WTC11 (cell line): Measurements from ENCODE around the gene PSEN1. TPM values are rescaled to one million over a fixed set of nuclear protein-coding genes. Genes with fewer than 3 reads are reported as not detected.
A peak's percentile ranks its signal among the peaks of the same experiment; 100 is the strongest.

Source experiments
- ARID4B ChIP-seq: sonication (generic); formaldehyde crosslinking; IDR thresholded peaks from 2 replicates; pipeline ENCODE4 v1.8.0; 2023; ENCODE audit warnings: missing genetic modification reagents, mild to moderate bottlenecking, borderline replicate concordance
- CREB1 ChIP-seq: sonication (generic); formaldehyde crosslinking; IDR thresholded peaks from 2 replicates; pipeline ENCODE4 v1.8.0; 2023; ENCODE audit warnings: mild to moderate bottlenecking, missing genetic modification reagents
- CREM ChIP-seq: sonication (generic); formaldehyde crosslinking; IDR thresholded peaks from 2 replicates; pipeline ENCODE4 v1.8.1; 2022; ENCODE audit warnings: mild to moderate bottlenecking, missing genetic modification reagents, moderate library complexity
- EMX1 ChIP-seq: fragments of 250-450 bp; sonication (Bioruptor Pico); IDR thresholded peaks from 2 replicates; pipeline ENCODE4 v1.8.0; 2021; ENCODE audit warnings: mild to moderate bottlenecking
- GABPB1 ChIP-seq: sonication (generic); formaldehyde crosslinking; IDR thresholded peaks from 2 replicates; pipeline ENCODE4 v1.8.1; 2023; ENCODE audit warnings: mild to moderate bottlenecking, missing genetic modification reagents
- HMGA2 ChIP-seq: fragments of 250-450 bp; sonication (Bioruptor Pico); IDR thresholded peaks from 2 replicates; pipeline ENCODE4 v1.4.0; 2021; ENCODE audit warnings: mild to moderate bottlenecking, moderate library complexity
- MXD4 ChIP-seq: fragments of 250-450 bp; sonication (Bioruptor Pico); IDR thresholded peaks from 2 replicates; pipeline ENCODE4 v1.8.0; 2021; ENCODE audit warnings: mild to moderate bottlenecking, moderate library complexity, borderline replicate concordance
- NFYB ChIP-seq: sonication (generic); formaldehyde crosslinking; conservative IDR thresholded peaks from 2 replicates; pipeline ENCODE4 v1.8.0; 2022; ENCODE audit warnings: low read depth, missing genetic modification reagents
- PREB ChIP-seq: sonication (generic); formaldehyde crosslinking; IDR thresholded peaks from 2 replicates; pipeline ENCODE4 v1.8.1; 2022; ENCODE audit warnings: mild to moderate bottlenecking, missing genetic modification reagents, moderate library complexity, borderline replicate concordance
- PRRX2 ChIP-seq: fragments of 250-450 bp; sonication (Bioruptor Pico); IDR thresholded peaks from 2 replicates; pipeline ENCODE4 v1.8.0; 2021; ENCODE audit warnings: mild to moderate bottlenecking
- RORB ChIP-seq: fragments of 250-450 bp; sonication (Bioruptor Pico); IDR thresholded peaks from 2 replicates; pipeline ENCODE4 v1.9.0; 2021; ENCODE audit warnings: mild to moderate bottlenecking
- TEAD1 ChIP-seq: sonication (generic); formaldehyde crosslinking; IDR thresholded peaks from 2 replicates; pipeline ENCODE4 v1.8.0; 2022; ENCODE audit warnings: mild to moderate bottlenecking, missing genetic modification reagents
- TEAD4 ChIP-seq: sonication (generic); formaldehyde crosslinking; IDR thresholded peaks from 2 replicates; pipeline ENCODE4 v1.8.0; 2022; ENCODE audit warnings: mild to moderate bottlenecking, missing genetic modification reagents
- ZMAT4 ChIP-seq: fragments of 250-450 bp; sonication (Bioruptor Pico); IDR thresholded peaks from 2 replicates; pipeline ENCODE4 v1.9.0; 2021; ENCODE audit warnings: mild to moderate bottlenecking
- ZNF263 ChIP-seq: sonication (generic); formaldehyde crosslinking; IDR thresholded peaks from 2 replicates; pipeline ENCODE4 v1.8.1; 2022; ENCODE audit warnings: low read depth, mild to moderate bottlenecking, moderate library complexity, missing genetic modification reagents
- ZNF532 ChIP-seq: fragments of 250-450 bp; sonication (Bioruptor Pico); IDR thresholded peaks from 2 replicates; pipeline ENCODE4 v1.9.0; 2021; ENCODE audit warnings: mild to moderate bottlenecking, borderline replicate concordance
- total RNA-seq: library from RNA; stranded (reverse); gene quantifications from 3 replicates; pipeline ENCODE4 v1.2.3, GENCODE V29; 2021
- TF ChIP-seq, protein P1 (sequence below): sonication (generic); formaldehyde crosslinking; IDR thresholded peaks from 2 replicates; pipeline ENCODE4 v1.8.0; 2022; ENCODE audit warnings: mild to moderate bottlenecking, missing genetic modification reagents
- TF ChIP-seq, protein P2 (sequence below): sonication (generic); formaldehyde crosslinking; IDR thresholded peaks from 2 replicates; pipeline ENCODE4 v1.8.0; 2022; ENCODE audit warnings: mild to moderate bottlenecking, missing genetic modification reagents
- TF ChIP-seq, protein P3 (sequence below): sonication (generic); formaldehyde crosslinking; IDR thresholded peaks from 2 replicates; pipeline ENCODE4 v1.8.1; 2022; ENCODE audit warnings: mild to moderate bottlenecking, moderate library complexity, missing genetic modification reagents
- TF ChIP-seq, protein P4 (sequence below): sonication (generic); formaldehyde crosslinking; IDR thresholded peaks from 2 replicates; pipeline ENCODE4 v1.8.1; 2023; ENCODE audit warnings: mild to moderate bottlenecking, moderate library complexity, missing genetic modification reagents
- TF ChIP-seq, protein P5 (sequence below): sonication (generic); formaldehyde crosslinking; IDR thresholded peaks from 2 replicates; pipeline ENCODE4 v1.8.0; 2022; ENCODE audit warnings: mild to moderate bottlenecking, missing genetic modification reagents

The PSEN1 gene
- total RNA-seq, 1 experiment from 2014 or later: 26.6 TPM

DNA sequence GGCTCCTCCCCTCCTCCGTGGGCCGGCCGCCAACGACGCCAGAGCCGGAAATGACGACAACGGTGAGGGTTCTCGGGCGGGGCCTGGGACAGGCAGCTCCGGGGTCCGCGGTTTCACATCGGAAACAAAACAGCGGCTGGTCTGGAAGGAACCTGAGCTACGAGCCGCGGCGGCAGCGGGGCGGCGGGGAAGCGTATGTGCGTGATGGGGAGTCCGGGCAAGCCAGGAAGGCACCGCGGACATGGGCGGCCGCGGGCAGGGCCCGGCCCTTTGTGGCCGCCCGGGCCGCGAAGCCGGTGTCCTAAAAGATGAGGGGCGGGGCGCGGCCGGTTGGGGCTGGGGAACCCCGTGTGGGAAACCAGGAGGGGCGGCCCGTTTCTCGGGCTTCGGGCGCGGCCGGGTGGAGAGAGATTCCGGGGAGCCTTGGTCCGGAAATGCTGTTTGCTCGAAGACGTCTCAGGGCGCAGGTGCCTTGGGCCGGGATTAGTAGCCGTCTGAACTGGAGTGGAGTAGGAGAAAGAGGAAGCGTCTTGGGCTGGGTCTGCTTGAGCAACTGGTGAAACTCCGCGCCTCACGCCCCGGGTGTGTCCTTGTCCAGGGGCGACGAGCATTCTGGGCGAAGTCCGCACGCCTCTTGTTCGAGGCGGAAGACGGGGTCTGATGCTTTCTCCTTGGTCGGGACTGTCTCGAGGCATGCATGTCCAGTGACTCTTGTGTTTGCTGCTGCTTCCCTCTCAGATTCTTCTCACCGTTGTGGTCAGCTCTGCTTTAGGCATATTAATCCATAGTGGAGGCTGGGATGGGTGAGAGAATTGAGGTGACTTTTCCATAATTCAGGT is at the start of gene PSEN1 (continued):
- TF ChIP-seq CREB1 (CRISPR knock-in tag) (no peak; the same call in 1 of the 2 replicates), TEAD1 (CRISPR knock-in tag) (peak; percentile 66; the same call in 1 of the 2 replicates), TEAD4 (CRISPR knock-in tag) (no peak), CREM (peak; percentile 91), ZNF532 (CRISPR knock-in tag) (no peak), NFYB (no peak), PRRX2 (CRISPR knock-in tag) (no peak), GABPB1 (CRISPR knock-in tag) (peak; percentile 76), HMGA2 (CRISPR knock-in tag) (no peak), PREB (no peak), ZNF263 (CRISPR knock-in tag) (no peak), EMX1 (CRISPR knock-in tag) (no peak), ARID4B (CRISPR knock-in tag) (peak; percentile 10; the same call in 1 of the 2 replicates), RORB (CRISPR knock-in tag) (no peak), MXD4 (CRISPR knock-in tag) (no peak), ZMAT4 (CRISPR knock-in tag) (no peak)
- TF ChIP-seq, protein P1, sequence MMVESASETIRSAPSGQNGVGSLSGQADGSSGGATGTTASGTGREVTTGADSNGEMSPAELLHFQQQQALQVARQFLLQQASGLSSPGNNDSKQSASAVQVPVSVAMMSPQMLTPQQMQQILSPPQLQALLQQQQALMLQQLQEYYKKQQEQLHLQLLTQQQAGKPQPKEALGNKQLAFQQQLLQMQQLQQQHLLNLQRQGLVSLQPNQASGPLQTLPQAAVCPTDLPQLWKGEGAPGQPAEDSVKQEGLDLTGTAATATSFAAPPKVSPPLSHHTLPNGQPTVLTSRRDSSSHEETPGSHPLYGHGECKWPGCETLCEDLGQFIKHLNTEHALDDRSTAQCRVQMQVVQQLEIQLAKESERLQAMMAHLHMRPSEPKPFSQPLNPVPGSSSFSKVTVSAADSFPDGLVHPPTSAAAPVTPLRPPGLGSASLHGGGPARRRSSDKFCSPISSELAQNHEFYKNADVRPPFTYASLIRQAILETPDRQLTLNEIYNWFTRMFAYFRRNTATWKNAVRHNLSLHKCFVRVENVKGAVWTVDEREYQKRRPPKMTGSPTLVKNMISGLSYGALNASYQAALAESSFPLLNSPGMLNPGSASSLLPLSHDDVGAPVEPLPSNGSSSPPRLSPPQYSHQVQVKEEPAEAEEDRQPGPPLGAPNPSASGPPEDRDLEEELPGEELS (CRISPR knock-in tag): no peak; the same call in 1 of the 2 replicates
- TF ChIP-seq, protein P2, sequence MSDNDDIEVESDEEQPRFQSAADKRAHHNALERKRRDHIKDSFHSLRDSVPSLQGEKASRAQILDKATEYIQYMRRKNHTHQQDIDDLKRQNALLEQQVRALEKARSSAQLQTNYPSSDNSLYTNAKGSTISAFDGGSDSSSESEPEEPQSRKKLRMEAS (CRISPR knock-in tag): no peak; the same call in 1 of the 2 replicates
- TF ChIP-seq, protein P3, sequence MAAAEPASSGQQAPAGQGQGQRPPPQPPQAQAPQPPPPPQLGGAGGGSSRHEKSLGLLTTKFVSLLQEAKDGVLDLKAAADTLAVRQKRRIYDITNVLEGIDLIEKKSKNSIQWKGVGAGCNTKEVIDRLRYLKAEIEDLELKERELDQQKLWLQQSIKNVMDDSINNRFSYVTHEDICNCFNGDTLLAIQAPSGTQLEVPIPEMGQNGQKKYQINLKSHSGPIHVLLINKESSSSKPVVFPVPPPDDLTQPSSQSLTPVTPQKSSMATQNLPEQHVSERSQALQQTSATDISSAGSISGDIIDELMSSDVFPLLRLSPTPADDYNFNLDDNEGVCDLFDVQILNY (CRISPR knock-in tag): no peak
- TF ChIP-seq, protein P4, sequence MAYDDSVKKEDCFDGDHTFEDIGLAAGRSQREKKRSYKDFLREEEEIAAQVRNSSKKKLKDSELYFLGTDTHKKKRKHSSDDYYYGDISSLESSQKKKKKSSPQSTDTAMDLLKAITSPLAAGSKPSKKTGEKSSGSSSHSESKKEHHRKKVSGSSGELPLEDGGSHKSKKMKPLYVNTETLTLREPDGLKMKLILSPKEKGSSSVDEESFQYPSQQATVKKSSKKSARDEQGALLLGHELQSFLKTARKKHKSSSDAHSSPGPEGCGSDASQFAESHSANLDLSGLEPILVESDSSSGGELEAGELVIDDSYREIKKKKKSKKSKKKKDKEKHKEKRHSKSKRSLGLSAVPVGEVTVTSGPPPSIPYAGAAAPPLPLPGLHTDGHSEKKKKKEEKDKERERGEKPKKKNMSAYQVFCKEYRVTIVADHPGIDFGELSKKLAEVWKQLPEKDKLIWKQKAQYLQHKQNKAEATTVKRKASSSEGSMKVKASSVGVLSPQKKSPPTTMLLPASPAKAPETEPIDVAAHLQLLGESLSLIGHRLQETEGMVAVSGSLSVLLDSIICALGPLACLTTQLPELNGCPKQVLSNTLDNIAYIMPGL (CRISPR knock-in tag): peak; percentile 65; the same call in 1 of the 2 replicates
- TF ChIP-seq, protein P5, sequence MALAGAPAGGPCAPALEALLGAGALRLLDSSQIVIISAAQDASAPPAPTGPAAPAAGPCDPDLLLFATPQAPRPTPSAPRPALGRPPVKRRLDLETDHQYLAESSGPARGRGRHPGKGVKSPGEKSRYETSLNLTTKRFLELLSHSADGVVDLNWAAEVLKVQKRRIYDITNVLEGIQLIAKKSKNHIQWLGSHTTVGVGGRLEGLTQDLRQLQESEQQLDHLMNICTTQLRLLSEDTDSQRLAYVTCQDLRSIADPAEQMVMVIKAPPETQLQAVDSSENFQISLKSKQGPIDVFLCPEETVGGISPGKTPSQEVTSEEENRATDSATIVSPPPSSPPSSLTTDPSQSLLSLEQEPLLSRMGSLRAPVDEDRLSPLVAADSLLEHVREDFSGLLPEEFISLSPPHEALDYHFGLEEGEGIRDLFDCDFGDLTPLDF (CRISPR knock-in tag): no peak
